Activated CD4-positive, alpha-beta T cell treated with anti-CD3 and anti-CD28 coated beads, Interleukin-2, amount 50 U/mL, for 4 hours (primary cell): ENCODE results near the gene CDKL1.
"Not testable (repeated sequence)": the region's sequence is repeated elsewhere in the genome, so short reads cannot be mapped to it uniquely, and the experiment has no call there.

Experiments
- DNase-seq, 2 experiments: peaks; one replicate each; pipeline ENCODE4 v3.0.0-alpha.2; 2020

Gene CDKL1

GRCh38 chr14:50387548-50387947 is 9.1 kb downstream of the CDKL1 start:
- no peak for DNase-seq

- no peak for DNase-seq
Measured at GRCh38 chr14:50383618-50384225, 13.0 kb downstream of the CDKL1 start.

- no peak for DNase-seq
Measured at GRCh38 chr14:50381823-50382287, 14.8 kb downstream of the CDKL1 start.

- no peak for DNase-seq
Measured at GRCh38 chr14:50381008-50381407, 15.7 kb downstream of the CDKL1 start.

- no peak for DNase-seq
Measured at GRCh38 chr14:50380455-50380854, 16.2 kb downstream of the CDKL1 start.

- no peak for DNase-seq
Measured at GRCh38 chr14:50379563-50379962, 17.1 kb downstream of the CDKL1 start.

- DNase-seq, result no peak
Measured at GRCh38 chr14:50377550-50378085, 19.1 kb downstream of the CDKL1 start.

- no peak for DNase-seq
Measured at GRCh38 chr14:50375760-50376159, 20.9 kb downstream of the CDKL1 start.

- no peak for DNase-seq
Measured at GRCh38 chr14:50373959-50374358, 22.7 kb downstream of the CDKL1 start.

- DNase-seq, result no peak
Measured at GRCh38 chr14:50371546-50371945, 25.1 kb downstream of the CDKL1 start.

- DNase-seq, result no peak
Measured at GRCh38 chr14:50366589-50366988, 30.1 kb downstream of the CDKL1 start.

- DNase-seq, result no peak
Measured at GRCh38 chr14:50366115-50366514, 30.6 kb downstream of the CDKL1 start.

- DNase-seq, result not testable (repeated sequence)
Measured at GRCh38 chr14:50365572-50365971, 31.1 kb downstream of the CDKL1 start.

- no peak for DNase-seq
Measured at GRCh38 chr14:50364792-50365191, 31.9 kb downstream of the CDKL1 start.

GRCh38 chr14:50363714-50364111 is 33.0 kb downstream of the CDKL1 start:
- peak in 1 of 2 experiments; percentile 15 for DNase-seq

GRCh38 chr14:50362764-50363713 is 33.6 kb downstream of the CDKL1 start:
- peak in 1 of 2 experiments; percentile 9 for DNase-seq

GRCh38 chr14:50361473-50362403 is 34.9 kb downstream of the CDKL1 start:
- not testable (repeated sequence) for DNase-seq

GRCh38 chr14:50360851-50361250 is 35.8 kb downstream of the CDKL1 start:
- no peak for DNase-seq

GRCh38 chr14:50360093-50360492 is 36.6 kb downstream of the CDKL1 start:
- no peak for DNase-seq

- DNase-seq, result no peak
Measured at GRCh38 chr14:50359631-50360030, 37.0 kb downstream of the CDKL1 start.

- no peak for DNase-seq
Measured at GRCh38 chr14:50357753-50358395, 38.8 kb downstream of the CDKL1 start.

- DNase-seq, result no peak
Measured at GRCh38 chr14:50357124-50357523, 39.6 kb downstream of the CDKL1 start.
